ENCODE results near the gene ERCC4. TPM values are rescaled to one million over a fixed set of nuclear protein-coding genes. Genes with fewer than 3 reads are reported as not detected.

The ERCC4 gene
- total RNA-seq, 1 donor from 2014 or later = 16.4 TPM

GRCh38 chr16:13920510-13920818 is 510 bp downstream of the ERCC4 start:
- H3K9me3 Mint-ChIP-seq = no peaks in the 10 kb centered on the region
- no peak for DNase-seq (ENCODE audit: low spot score in 2 of 2, unreplicated experiment in 2 of 2)
- peaks cover 5% of the 10 kb centered on the region for H3K27me3 Mint-ChIP-seq (ENCODE audit: low read depth)
- peaks cover 28% of the 10 kb centered on the region for H3K4me1 Mint-ChIP-seq
- H3K4me3 Mint-ChIP-seq = peak overlapping the region; percentile 98
- peaks cover 2% of the 10 kb centered on the region for H3K36me3 Mint-ChIP-seq
- peak overlapping the region; percentile 89 for H3K27ac Mint-ChIP-seq
- no peak for TF ChIP-seq CTCF (IDR thresholded peaks at IDR 0.05; ENCODE audit: unreplicated experiment)

- no peak for TF ChIP-seq CTCF (IDR thresholded peaks at IDR 0.05; ENCODE audit: unreplicated experiment)
- Mint-ChIP-seq H3K36me3 (peaks cover 2% of the 10 kb centered on the region), H3K27me3 (ENCODE audit: low read depth) (peaks cover 5% of the 10 kb centered on the region), H3K9me3 (no peaks in the 10 kb centered on the region), H3K27ac (no peak overlapping the region), H3K4me3 (peak overlapping the region; percentile 98), H3K4me1 (peaks cover 36% of the 10 kb centered on the region)
- DNase-seq (ENCODE audit: low spot score in 2 of 2, unreplicated experiment in 2 of 2) = no peak
Measured at GRCh38 chr16:13921328-13921727, 1.4 kb downstream of the ERCC4 start.

- Mint-ChIP-seq H3K27me3 (ENCODE audit: low read depth) (no peaks in the 10 kb centered on the region), H3K4me3 (no peak overlapping the region), H3K27ac (peak overlapping the region; percentile 72), H3K9me3 (no peaks in the 10 kb centered on the region), H3K4me1 (peaks cover 48% of the 10 kb centered on the region), H3K36me3 (peaks cover 2% of the 10 kb centered on the region)
- DNase-seq (ENCODE audit: low spot score in 2 of 2, unreplicated experiment in 2 of 2) = no peak
- TF ChIP-seq CTCF (IDR thresholded peaks at IDR 0.05; ENCODE audit: unreplicated experiment) = peak; percentile 85
Measured at GRCh38 chr16:13923703-13924298, 3.8 kb downstream of the ERCC4 start.

DNA sequence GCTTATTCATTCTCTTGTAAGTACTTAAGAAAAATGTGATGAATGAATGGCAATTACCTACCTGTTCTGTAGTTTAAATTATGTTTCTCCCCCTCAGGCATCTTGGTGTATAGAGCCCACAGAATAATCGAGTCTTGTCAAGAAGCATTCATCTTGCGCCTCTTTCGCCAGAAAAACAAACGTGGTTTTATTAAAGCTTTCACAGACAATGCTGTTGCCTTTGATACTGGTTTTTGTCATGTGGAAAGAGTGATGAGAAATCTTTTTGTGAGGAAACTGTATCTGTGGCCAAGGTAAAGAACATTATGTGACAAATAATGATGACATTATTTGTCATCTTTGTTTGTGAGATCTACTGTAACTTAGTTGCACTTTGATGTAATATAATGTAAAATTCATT is 6.5 kb downstream of the ERCC4 start:
- H3K4me1 Mint-ChIP-seq = peaks cover 30% of the 10 kb centered on the region
- no peak for TF ChIP-seq CTCF (IDR thresholded peaks at IDR 0.05; ENCODE audit: unreplicated experiment)
- no peaks in the 10 kb centered on the region for H3K27me3 Mint-ChIP-seq (ENCODE audit: low read depth)
- peaks cover 6% of the 10 kb centered on the region for H3K36me3 Mint-ChIP-seq
- H3K4me3 Mint-ChIP-seq = no peak overlapping the region
- no peaks in the 10 kb centered on the region for H3K9me3 Mint-ChIP-seq
- peak overlapping the region; percentile 55 for H3K27ac Mint-ChIP-seq
- no peak for DNase-seq (ENCODE audit: low spot score in 2 of 2, unreplicated experiment in 2 of 2)

- H3K27me3 Mint-ChIP-seq (ENCODE audit: low read depth) = no peaks in the 10 kb centered on the region
- TF ChIP-seq CTCF (IDR thresholded peaks at IDR 0.05; ENCODE audit: unreplicated experiment) = no peak
- peaks cover 6% of the 10 kb centered on the region for H3K36me3 Mint-ChIP-seq
- H3K9me3 Mint-ChIP-seq = no peaks in the 10 kb centered on the region
- H3K27ac Mint-ChIP-seq = peak overlapping the region; percentile 55
- H3K4me3 Mint-ChIP-seq = no peak overlapping the region
- no peak for DNase-seq (ENCODE audit: low spot score in 2 of 2, unreplicated experiment in 2 of 2)
- H3K4me1 Mint-ChIP-seq = peaks cover 30% of the 10 kb centered on the region
Measured at GRCh38 chr16:13926891-13927290, 6.9 kb downstream of the ERCC4 start.

GRCh38 chr16:13928646-13929045 is 8.7 kb downstream of the ERCC4 start:
- no peak overlapping the region for H3K4me3 Mint-ChIP-seq
- H3K4me1 Mint-ChIP-seq = peaks cover 30% of the 10 kb centered on the region
- no peak for TF ChIP-seq CTCF (IDR thresholded peaks at IDR 0.05; ENCODE audit: unreplicated experiment)
- no peak overlapping the region for H3K27ac Mint-ChIP-seq
- no peak for DNase-seq (ENCODE audit: low spot score in 2 of 2, unreplicated experiment in 2 of 2)
- H3K36me3 Mint-ChIP-seq = peaks cover 10% of the 10 kb centered on the region
- H3K9me3 Mint-ChIP-seq = no peaks in the 10 kb centered on the region
- no peaks in the 10 kb centered on the region for H3K27me3 Mint-ChIP-seq (ENCODE audit: low read depth)

Measured in mesothelial cell of epicardium (in vitro differentiated cells).